ENCODE results near the gene LRRC8A.
A peak's percentile ranks its signal among the peaks of the same experiment; 100 is the strongest.
"Not testable (repeated sequence)": the region's sequence is repeated elsewhere in the genome, so short reads cannot be mapped to it uniquely, and the experiment has no call there.

Gene LRRC8A

GRCh38 chr9:128923493-128923883 lies 41.6 kb downstream of the LRRC8A start:
- DNase-seq = no peak

- peak in 1 of 2 experiments; percentile 58 for DNase-seq
Observed at GRCh38 chr9:128927731-128928411, 45.9 kb downstream of the LRRC8A start.

DNA sequence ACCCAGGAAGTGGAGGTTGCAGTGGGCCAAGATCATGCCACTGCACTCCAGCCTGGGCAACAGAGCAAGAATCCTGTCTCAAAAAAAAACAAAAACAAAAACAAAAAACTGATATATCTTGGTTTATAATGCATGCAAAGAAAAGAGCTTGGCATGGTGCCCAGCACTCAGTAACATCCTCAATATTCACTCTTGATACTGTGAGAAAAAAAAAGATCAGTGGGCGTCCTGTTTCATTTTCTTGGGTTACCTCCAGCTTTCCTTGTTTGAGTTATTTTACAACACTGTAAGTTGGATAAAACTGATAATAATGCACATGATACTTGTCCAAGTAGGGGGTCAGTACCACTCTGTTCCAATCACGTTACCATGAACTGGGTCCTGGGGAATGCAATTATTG lies 46.7 kb downstream of the LRRC8A start:
- DNase-seq = no peak

DNA sequence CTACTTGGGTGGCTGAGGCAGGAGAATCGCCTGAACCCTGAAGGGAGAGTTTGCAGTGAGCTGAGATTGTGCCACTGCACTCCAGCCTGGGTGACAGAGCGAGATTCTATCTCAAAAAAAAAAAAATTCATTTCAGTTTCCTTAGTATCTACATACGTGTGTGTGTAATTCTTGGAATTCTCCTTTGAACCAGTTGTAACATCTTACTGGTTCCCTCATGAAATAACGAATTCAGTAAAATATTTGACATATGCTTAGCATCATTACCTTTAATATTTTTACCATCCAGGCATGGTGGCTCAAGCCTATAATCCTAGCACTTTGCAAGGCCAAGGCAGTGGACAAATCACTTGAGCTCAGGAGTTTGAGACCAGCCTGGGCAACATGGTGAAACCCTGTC lies 47.6 kb downstream of the LRRC8A start:
- DNase-seq = no peak

- DNase-seq = no peak
Observed at GRCh38 chr9:128933731-128934130, 51.8 kb downstream of the LRRC8A start.

DNA sequence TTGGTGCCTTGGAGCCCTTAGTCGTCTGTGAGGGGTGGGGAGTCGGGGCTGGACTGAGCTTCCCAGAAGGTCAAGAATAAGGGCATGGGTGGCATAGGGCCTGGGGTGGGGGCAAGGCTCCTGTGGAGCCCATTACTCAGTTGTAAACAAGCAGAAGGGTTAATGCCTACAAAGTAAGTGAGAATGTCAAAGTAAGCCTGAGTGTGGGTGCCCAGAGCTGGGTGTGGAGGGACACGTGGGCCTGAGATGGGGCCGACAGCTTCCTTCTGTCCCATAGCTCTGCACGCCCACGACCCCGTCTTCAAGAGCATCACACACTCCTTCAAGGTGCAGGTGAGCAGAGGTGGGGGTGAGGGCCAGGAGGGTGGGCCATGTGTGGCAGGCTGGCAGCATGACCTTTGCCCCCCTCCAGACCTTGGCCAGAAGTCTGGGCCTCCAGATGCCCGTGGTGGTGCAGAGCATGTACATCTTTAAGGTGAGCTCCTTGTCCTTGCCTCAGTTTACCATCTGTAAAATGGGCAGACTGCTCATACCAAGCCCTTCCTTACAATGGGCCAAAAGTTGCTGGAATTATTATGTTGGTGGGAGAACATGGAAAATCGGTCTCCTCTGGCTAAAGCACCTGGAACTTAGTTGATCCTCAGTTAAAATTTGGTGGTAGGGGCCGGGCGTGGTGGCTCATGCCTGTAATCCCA lies 54.4 kb downstream of the LRRC8A start:
- no peak for DNase-seq

DNA sequence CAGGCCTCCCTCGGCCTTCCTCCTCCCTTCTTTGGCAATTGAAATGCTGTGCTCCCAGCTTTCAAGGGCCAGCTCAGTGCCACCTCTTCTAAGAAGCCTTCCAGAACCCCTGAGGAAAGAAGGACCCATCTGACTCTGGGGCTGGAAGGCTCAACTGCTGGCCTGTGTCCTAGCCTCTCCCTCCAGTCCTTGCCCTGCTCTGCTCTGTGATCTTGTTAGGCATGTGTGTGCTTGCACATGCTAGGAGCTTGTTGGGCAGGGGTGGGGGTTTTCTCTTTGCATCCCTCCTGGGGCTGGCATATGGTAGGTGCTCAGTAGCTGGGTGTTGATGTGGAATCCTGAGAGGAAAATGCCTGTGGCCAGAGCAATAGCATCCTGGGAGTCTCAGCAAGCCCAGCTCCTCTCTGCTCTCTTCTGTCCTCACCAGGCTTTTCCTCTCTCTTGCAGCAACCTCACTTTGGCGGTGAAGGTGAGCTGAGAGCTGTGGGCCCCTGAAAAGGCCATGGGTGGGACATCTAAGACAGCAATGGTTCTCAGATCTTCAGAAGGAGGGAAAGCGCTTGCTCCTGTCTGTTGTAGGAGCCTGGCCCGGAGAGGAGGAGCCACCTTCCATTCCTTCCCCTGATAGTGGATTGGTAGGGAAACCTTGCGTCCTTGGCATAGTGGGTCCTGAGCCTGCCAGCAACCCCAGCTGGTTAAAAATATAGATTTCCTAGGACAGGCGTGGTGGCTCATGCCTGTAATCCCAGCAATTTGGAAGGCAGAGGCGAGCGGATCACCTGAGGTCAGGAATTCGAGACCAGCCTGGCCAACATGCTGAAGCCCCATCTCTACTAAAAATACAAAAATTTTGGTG lies 55.6 kb downstream of the LRRC8A start:
- no peak for DNase-seq

DNA sequence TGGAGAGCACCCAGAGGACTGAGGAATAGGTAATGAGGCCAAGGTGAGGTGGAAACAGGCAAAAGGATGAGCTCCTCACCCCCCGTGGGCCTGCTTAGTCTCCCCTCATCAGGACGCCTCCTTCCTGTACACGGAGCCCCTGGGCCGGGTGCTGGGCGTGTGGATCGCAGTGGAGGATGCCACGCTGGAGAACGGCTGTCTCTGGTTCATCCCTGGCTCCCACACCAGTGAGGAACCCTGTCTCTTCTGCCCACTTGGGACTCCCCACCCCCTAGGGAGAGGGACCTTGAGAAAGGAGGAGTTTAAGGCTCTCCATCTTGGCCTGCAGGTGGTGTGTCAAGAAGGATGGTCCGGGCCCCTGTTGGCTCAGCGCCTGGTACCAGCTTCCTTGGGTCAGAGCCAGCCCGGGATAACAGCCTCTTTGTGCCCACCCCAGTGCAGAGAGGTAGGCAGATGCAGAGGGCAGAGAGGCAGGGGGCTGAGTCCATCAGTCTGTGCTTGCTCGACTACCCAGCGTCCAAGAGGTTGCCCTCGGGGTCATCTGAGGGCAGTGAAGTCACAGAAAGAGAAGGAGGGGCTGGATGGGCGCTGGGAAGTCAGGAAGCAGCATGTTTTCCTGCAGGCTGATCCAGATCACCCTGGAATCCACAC lies 58.5 kb downstream of the LRRC8A start:
- no peak for DNase-seq

DNA sequence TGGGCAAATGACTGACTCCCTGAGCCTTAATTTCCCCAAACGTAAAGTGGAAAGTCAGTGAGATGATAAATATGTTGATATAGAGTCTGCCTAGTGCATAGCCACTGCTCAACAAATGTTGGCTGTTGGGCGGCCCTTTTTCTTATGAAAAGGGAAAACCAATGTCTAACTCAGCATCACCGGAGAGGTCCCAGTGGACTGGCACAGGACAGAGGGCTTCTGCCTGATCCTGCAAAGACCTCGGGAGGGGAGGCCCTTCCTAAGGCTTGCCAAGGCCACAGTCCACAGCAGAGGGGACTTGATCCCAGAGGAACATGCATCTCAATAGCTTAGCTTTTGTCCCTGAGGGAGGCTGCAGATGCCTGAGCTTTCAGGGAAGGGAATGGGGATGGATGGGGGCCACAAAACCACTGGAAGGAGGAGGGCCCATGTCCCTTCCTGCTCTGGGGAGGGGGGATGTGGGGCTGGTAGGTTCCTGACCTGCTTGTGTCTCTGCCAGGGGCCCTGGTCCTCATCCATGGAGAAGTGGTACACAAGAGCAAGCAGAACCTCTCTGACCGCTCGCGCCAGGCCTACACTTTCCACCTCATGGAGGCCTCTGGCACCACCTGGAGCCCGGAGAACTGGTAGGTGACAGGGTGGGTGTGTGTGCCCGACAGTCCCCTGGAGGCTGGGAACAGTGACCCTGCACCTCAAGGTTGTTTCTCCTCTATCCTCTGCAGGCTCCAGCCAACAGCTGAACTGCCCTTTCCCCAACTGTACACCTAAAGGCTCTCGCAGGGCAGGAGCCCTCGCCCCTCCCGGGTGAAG lies 59.2 kb downstream of the LRRC8A start:
- DNase-seq = no peak

DNA sequence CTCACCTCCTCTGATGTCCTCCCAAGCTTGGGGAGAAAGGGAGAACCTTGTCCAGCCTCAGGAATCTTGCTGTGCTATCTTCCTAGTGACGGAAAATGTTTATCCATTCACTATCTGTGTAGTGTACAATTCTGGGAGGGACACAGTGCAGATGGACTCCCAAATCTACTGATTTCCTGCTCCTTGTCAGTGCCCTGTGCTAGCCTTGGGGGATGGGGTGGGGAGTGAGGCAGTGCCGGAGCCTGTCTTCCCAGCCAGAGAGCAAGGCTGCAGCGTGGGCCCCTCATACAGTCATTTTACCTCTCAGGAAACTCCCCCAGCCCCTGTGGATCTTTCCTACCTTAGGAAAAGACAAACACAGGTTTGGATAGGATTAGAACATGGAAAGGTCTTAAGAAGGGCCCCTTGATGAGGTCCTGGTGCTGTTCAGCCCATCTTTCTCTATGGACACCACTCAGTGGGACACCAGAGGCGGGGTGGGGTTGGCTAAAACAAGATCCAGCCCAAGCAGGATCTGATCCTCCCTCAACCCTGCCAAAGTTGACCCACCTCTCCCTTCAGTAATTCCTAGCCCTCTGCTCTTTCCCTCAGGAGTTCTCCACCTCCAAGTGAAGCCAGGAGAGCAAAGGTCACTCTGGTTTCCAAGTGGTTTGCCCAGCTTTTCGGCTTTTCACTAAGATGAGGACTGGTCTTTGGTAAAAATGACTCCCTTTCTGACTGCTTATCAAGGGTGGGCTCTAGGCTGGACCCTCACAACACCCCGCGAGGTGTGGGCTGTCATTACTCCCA lies 62.1 kb downstream of the LRRC8A start:
- no peak for DNase-seq

GRCh38 chr9:128944966-128945365 lies 63.0 kb downstream of the LRRC8A start:
- not testable (repeated sequence) for DNase-seq

- no peak for DNase-seq
Observed at GRCh38 chr9:128945798-128946501, 64.0 kb downstream of the LRRC8A start.

- no peak for DNase-seq
Observed at GRCh38 chr9:128946571-128947276, 64.8 kb downstream of the LRRC8A start.

GRCh38 chr9:128947277-128947526 lies 65.3 kb downstream of the LRRC8A start:
- DNase-seq = no peak

GRCh38 chr9:128947527-128948301 lies 65.8 kb downstream of the LRRC8A start, which contains the start of the genes DOLK and NUP188:
Gene DOLK, minus strand, starts transcription at chr9:128947603. Its CDS starts 300 bp downstream, at chr9:128947303.
Gene NUP188, plus strand, starts transcription at chr9:128947699. Its CDS starts 21 bp downstream, at chr9:128947720.
- DNase-seq = peak; percentile 51 to 90

DNA sequence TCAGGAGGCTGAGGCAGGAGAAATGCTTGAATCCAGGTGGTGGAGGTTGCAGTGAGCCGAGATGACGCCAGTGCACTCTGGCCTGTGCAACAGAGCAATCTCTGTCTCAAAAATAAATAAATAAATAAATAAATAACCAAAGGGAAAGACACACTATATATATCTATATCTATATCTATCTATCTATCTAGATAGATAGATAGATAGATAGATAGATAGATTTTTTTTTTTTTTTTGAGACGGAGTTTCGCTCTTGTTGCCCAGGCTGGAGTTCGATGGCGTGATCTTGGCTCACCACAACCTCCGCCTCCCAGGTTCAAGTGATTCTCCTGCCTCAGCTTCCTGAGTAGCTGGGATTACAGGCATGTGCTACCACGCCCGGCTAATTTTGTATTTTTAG lies 79.5 kb downstream of the LRRC8A start:
- DNase-seq = not testable (repeated sequence)

Data from NCI-H526 (cell line).